Measurements from ENCODE around the gene TSEN2. TPM values are rescaled to one million over a fixed set of nuclear protein-coding genes. Genes with fewer than 3 reads are reported as not detected.
"Not testable (repeated sequence)": the region's sequence is repeated elsewhere in the genome, so short reads cannot be mapped to it uniquely, and the experiment has no call there.

Gene TSEN2
- total RNA-seq, 1 donor from 2014 or later: 39.3 TPM

- DNase-seq: no peak
- intact Hi-C loops (cut with micrococcal nuclease): no loop called here
- Mint-ChIP-seq H3K4me1 (no peaks in the 10 kb centered on the region), H3K27ac (no peak overlapping the region), H3K36me3 (ENCODE audit: low read depth) (peaks cover 19% of the 10 kb centered on the region), H3K27me3 (no peaks in the 10 kb centered on the region), H3K4me3 (no peak overlapping the region), H3K9me3 (no peaks in the 10 kb centered on the region)
Measured at GRCh38 chr3:12512534-12513118, 28.3 kb downstream of the TSEN2 start.

GRCh38 chr3:12513694-12514446 is 29.6 kb downstream of the TSEN2 start:
- Mint-ChIP-seq H3K27ac (no peak overlapping the region), H3K9me3 (no peaks in the 10 kb centered on the region), H3K4me1 (no peaks in the 10 kb centered on the region), H3K36me3 (ENCODE audit: low read depth) (peaks cover 17% of the 10 kb centered on the region), H3K27me3 (no peaks in the 10 kb centered on the region), H3K4me3 (no peak overlapping the region)
- intact Hi-C loops (cut with micrococcal nuclease): no loop called here
- no peak for DNase-seq

- no peaks in the 10 kb centered on the region for H3K9me3 Mint-ChIP-seq
- no peaks in the 10 kb centered on the region for H3K4me1 Mint-ChIP-seq
- peaks cover 17% of the 10 kb centered on the region for H3K36me3 Mint-ChIP-seq (ENCODE audit: low read depth)
- intact Hi-C loops (cut with micrococcal nuclease): no loop called here
- no peak overlapping the region for H3K4me3 Mint-ChIP-seq
- DNase-seq: no peak
- no peak overlapping the region for H3K27ac Mint-ChIP-seq
- no peaks in the 10 kb centered on the region for H3K27me3 Mint-ChIP-seq
Measured at GRCh38 chr3:12515631-12516030, 31.4 kb downstream of the TSEN2 start.

- intact Hi-C loops (cut with micrococcal nuclease): no loop called here
Measured at GRCh38 chr3:12516873-12517272, 32.6 kb downstream of the TSEN2 start.

GRCh38 chr3:12518261-12519028 is 34.2 kb downstream of the TSEN2 start:
- no peaks in the 10 kb centered on the region for H3K4me1 Mint-ChIP-seq
- H3K9me3 Mint-ChIP-seq: no peaks in the 10 kb centered on the region
- H3K27ac Mint-ChIP-seq: no peak overlapping the region
- intact Hi-C loops (cut with micrococcal nuclease): no loop called here
- DNase-seq: no peak
- H3K36me3 Mint-ChIP-seq (ENCODE audit: low read depth): peaks cover 28% of the 10 kb centered on the region
- H3K27me3 Mint-ChIP-seq: no peaks in the 10 kb centered on the region
- no peak overlapping the region for H3K4me3 Mint-ChIP-seq

More at GRCh38 chr3:12516873-12517272, 32.6 kb downstream of the TSEN2 start:
- Mint-ChIP-seq H3K27ac (no peak overlapping the region), H3K36me3 (ENCODE audit: low read depth) (peaks cover 22% of the 10 kb centered on the region), H3K4me3 (no peak overlapping the region), H3K4me1 (no peaks in the 10 kb centered on the region), H3K9me3 (no peaks in the 10 kb centered on the region), H3K27me3 (no peaks in the 10 kb centered on the region)
- DNase-seq: no peak

- no peak for DNase-seq
- H3K36me3 Mint-ChIP-seq (ENCODE audit: low read depth): peaks cover 25% of the 10 kb centered on the region
- intact Hi-C loops (cut with micrococcal nuclease): no loop called here
- no peak overlapping the region for H3K27ac Mint-ChIP-seq
- H3K9me3 Mint-ChIP-seq: no peaks in the 10 kb centered on the region
- no peak overlapping the region for H3K4me3 Mint-ChIP-seq
- no peaks in the 10 kb centered on the region for H3K4me1 Mint-ChIP-seq
- no peaks in the 10 kb centered on the region for H3K27me3 Mint-ChIP-seq
Measured at GRCh38 chr3:12521010-12521409, 36.7 kb downstream of the TSEN2 start.

GRCh38 chr3:12522721-12523120 is 38.4 kb downstream of the TSEN2 start:
- Mint-ChIP-seq H3K36me3 (ENCODE audit: low read depth) (peaks cover 28% of the 10 kb centered on the region), H3K27ac (no peak overlapping the region), H3K27me3 (no peaks in the 10 kb centered on the region), H3K4me3 (no peak overlapping the region), H3K9me3 (no peaks in the 10 kb centered on the region), H3K4me1 (no peaks in the 10 kb centered on the region)
- intact Hi-C loops (cut with micrococcal nuclease): no loop called here
- DNase-seq: no peak

GRCh38 chr3:12527757-12528143 is 43.5 kb downstream of the TSEN2 start:
- H3K9me3 Mint-ChIP-seq: no peaks in the 10 kb centered on the region
- DNase-seq: no peak
- H3K27ac Mint-ChIP-seq: no peak overlapping the region
- intact Hi-C loops (cut with micrococcal nuclease): no loop called here
- H3K27me3 Mint-ChIP-seq: no peaks in the 10 kb centered on the region
- no peak overlapping the region for H3K4me3 Mint-ChIP-seq
- H3K36me3 Mint-ChIP-seq (ENCODE audit: low read depth): peaks cover 41% of the 10 kb centered on the region
- peaks cover 4% of the 10 kb centered on the region for H3K4me1 Mint-ChIP-seq

- Mint-ChIP-seq H3K4me1 (peaks cover 4% of the 10 kb centered on the region), H3K4me3 (no peak overlapping the region)
Measured at GRCh38 chr3:12532182-12532581, 47.9 kb downstream of the TSEN2 start.

GRCh38 chr3:12536423-12536822 is 52.1 kb downstream of the TSEN2 start:
- no peaks in the 10 kb centered on the region for H3K9me3 Mint-ChIP-seq
- H3K4me1 Mint-ChIP-seq: peaks cover 4% of the 10 kb centered on the region
- no peak overlapping the region for H3K27ac Mint-ChIP-seq
- H3K36me3 Mint-ChIP-seq (ENCODE audit: low read depth): peaks cover 13% of the 10 kb centered on the region
- no peaks in the 10 kb centered on the region for H3K27me3 Mint-ChIP-seq
- no peak for DNase-seq
- no peak overlapping the region for H3K4me3 Mint-ChIP-seq
- intact Hi-C loops (cut with micrococcal nuclease): no loop called here

More at GRCh38 chr3:12532182-12532581, 47.9 kb downstream of the TSEN2 start:
- intact Hi-C loops (cut with micrococcal nuclease): no loop called here
- Mint-ChIP-seq H3K27me3 (no peaks in the 10 kb centered on the region), H3K27ac (peak overlapping the region; percentile 61), H3K36me3 (ENCODE audit: low read depth) (peaks cover 30% of the 10 kb centered on the region), H3K9me3 (no peaks in the 10 kb centered on the region)
- DNase-seq: no peak

- no peak overlapping the region for H3K27ac Mint-ChIP-seq
- intact Hi-C loops (cut with micrococcal nuclease): no loop called here
Measured at GRCh38 chr3:12541625-12542024, 57.3 kb downstream of the TSEN2 start.

GRCh38 chr3:12543497-12543896 is 59.2 kb downstream of the TSEN2 start:
- H3K36me3 Mint-ChIP-seq (ENCODE audit: low read depth); H3K4me1 Mint-ChIP-seq; H3K4me3 Mint-ChIP-seq; H3K9me3 Mint-ChIP-seq; H3K27me3 Mint-ChIP-seq; DNase-seq; H3K27ac Mint-ChIP-seq; intact Hi-C loops (cut with micrococcal nuclease): not testable (repeated sequence)

More at GRCh38 chr3:12541625-12542024, 57.3 kb downstream of the TSEN2 start:
- H3K9me3 Mint-ChIP-seq: no peaks in the 10 kb centered on the region
- DNase-seq: no peak
- no peak overlapping the region for H3K4me3 Mint-ChIP-seq
- H3K36me3 Mint-ChIP-seq (ENCODE audit: low read depth): peaks cover 2% of the 10 kb centered on the region
- no peaks in the 10 kb centered on the region for H3K4me1 Mint-ChIP-seq
- H3K27me3 Mint-ChIP-seq: no peaks in the 10 kb centered on the region

- H3K9me3 Mint-ChIP-seq: no peaks in the 10 kb centered on the region
- intact Hi-C loops (cut with micrococcal nuclease): no loop called here
- peaks cover 2% of the 10 kb centered on the region for H3K27me3 Mint-ChIP-seq
- H3K4me3 Mint-ChIP-seq: no peak overlapping the region
- no peak overlapping the region for H3K27ac Mint-ChIP-seq
- DNase-seq: no peak
- peaks cover 2% of the 10 kb centered on the region for H3K36me3 Mint-ChIP-seq (ENCODE audit: low read depth)
- no peaks in the 10 kb centered on the region for H3K4me1 Mint-ChIP-seq
Measured at GRCh38 chr3:12544652-12545472, 60.6 kb downstream of the TSEN2 start.

Data from activated CD4-positive, alpha-beta T cell treated with anti-CD3 and anti-CD28 coated beads, Interleukin-2, amount 10 ng/mL, durations not matched to agents 24 days and 14 days (primary cell).